Measurements from ENCODE around the gene CHMP6.
"Not testable (repeated sequence)": the region's sequence is repeated elsewhere in the genome, so short reads cannot be mapped to it uniquely, and the experiment has no call there.

CHMP6 gene

DNA sequence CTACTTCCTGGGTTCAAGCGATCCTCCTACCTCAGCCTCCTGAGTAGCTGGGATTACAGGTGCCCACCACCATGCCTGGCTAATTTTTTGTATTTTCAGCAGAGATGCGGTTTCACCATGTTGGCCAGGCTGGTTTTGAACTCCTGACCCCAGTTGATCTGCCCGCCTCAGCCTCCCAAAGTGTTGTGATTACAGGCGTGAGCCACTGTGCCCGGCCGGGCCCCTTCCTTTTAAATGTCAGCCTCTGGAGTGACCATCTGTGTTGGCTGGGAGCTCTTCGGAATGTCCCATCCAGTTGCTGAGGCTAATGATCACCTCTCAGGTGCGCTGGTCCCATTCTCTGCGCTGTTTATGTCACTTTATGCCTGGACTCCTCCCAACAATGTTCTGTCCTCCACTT, 38.7 kb downstream of the CHMP6 start:
- DNase-seq (ENCODE audit: low read depth in 2 of 2), result not testable (repeated sequence)

GRCh38 chr17:81030741-81031565, 39.3 kb downstream of the CHMP6 start:
- no peak for DNase-seq (ENCODE audit: low read depth in 2 of 2)

DNA sequence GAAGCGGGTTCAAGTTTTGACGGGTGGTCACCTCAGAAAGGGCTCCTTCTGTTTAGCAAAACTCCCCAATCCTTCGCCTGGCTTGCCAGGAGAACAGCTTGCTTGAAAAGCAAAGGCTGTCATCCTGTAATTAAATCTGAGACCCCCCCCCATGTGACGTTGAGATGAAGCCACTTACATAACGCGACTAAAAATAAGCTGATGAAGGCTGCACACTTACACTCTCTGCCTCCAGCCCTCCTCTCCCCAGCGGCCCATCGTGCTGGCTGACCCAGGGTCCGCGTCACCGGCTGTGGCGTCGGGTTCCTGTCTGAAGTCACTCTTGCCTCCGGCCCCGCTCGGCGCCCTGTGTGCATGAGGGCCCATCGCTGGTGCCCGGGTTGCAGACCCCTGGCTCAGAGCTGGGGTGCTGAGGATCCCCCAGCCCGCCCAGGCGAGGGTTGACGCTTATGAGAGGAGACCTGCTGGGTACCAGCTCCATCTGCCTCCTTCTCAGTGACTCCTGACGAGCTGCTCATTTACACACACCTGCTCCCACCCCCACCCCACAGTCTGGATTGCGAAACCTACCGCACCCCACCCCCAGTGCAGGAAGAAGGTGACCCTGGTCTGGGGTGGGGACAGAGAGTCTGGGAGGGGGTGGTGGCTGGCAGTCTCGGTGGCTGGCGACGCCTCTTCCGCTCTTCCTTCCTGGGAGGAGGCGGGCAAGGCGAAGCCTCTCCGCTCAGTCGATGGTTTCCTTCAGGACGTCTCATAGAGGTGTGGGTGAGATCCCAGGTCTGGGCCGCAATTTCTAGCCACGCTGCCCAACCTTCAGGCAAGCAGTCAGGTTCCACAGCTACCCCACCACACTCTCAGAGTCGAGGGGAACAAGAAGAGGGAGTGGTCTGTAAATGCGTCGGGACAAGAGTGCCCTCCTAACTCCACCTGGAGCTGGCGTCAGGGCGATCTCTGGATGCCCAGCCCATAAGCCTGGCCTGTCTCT, 40.2 kb downstream of the CHMP6 start:
- DNase-seq (ENCODE audit: low read depth in 2 of 2), result no peak

GRCh38 chr17:81032641-81033480, 41.2 kb downstream of the CHMP6 start:
- DNase-seq (ENCODE audit: low read depth in 2 of 2), result no peak

DNA sequence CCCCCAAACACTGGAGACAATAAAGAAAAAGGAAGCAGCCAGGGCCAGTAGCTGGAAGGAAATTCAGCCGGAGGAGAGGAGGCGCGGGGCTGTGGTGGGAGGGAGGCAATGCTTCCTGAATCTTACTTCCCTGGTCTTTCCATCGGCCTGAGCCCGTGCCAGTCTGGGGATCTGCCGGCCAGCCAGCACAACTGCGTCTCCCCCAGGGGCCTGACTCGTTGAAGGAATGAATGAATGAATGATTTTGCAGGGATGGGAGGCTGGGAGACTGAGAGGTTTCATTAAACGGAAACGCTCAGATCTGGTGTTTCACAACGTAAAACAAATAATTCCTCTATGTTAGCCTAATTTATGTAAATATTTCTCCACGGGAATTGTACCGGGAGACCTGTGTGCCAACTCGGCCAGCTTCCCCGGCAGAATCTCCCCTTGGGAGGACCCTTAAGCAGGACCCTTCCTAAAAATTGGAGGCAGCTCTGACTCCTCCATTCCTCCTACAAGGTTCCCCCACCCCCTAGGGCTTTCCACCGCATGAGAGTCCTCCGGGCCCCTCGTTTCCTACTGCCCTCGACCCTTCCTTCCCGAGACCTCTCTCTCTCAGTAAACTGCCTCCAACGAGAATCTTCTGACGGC, 42.0 kb downstream of the CHMP6 start:
- no peak for DNase-seq (ENCODE audit: low read depth in 2 of 2)

- no peak for DNase-seq (ENCODE audit: low read depth in 2 of 2)
Observed at GRCh38 chr17:81034168-81034777, 42.6 kb downstream of the CHMP6 start.

DNA sequence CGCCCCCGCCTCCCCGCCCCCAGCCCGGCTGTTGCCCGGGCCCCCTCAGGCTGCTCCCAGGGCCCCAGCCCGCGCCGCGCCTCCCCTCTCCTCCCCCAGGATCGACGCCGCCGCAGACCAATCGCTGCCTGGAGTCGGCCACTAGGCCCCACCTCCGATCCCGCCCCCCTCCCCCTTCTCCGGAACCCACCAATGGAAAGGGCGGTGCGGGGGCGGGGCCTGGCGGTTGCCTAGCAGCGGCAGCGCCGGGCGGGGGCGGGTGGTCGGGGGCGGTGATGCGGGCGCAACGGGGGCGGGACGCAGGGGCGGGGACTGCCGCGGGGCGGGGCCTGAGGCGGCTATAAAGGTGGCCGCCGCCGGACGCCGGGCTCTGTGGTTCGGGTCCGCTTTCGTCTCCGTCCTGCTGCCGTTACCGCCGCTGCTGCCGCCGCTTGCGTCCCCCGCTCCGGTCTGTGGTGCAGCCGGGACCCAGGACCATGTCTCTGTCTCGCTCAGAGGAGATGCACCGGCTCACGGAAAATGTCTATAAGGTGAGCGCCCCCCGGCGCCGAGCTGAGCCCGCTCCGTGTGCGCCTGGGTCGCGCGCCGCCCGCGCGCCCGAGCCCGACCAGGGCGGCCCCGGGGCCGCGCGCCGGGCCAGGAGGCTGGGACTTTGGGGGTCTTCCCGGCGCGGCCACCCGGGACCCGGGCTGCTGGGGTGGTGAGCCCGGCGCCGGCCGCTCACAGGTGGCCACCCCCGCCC, 43.3 kb downstream of the CHMP6 start, which contains the start of gene BAIAP2:
Gene BAIAP2, plus strand, starts transcription at position 373 of the 742 bp plus-strand sequence. Its CDS starts 104 bp downstream, at position 477.
- peak; percentile 97 to 99 for DNase-seq (ENCODE audit: low read depth in 2 of 2)

DNA sequence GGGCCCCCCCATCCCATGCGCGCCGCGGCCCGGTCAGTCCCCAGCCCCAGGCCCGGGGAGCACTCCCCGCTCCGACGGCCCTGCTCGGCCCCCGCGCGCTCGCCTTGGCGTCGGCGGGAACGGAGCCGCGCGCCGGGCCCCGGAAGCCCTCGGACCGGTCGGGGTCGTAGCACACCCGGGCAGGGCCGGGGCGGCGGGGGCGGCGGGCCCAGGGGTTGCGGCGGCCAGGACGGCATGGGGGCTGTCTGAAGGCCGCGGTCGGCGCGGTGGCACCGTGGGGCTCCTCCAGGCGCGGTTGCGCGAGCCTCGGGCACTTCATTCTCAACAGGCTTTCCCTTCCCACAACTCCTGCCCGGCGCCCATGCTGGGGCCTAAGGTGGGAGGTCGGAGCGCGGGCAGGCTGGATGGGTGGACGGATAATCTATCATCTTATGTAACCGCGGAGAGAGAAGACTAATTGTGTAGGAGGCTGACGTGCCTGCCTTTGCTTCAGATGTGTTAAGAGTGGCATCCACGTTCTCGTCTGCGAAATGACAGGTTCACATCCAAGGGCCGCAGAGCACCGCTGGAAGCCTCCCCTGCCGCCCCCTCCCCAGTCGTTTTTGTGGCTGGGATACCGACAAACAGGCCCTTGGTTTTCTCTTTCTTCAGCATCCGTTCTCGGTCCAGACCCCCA, 44.0 kb downstream of the CHMP6 start:
- no peak for DNase-seq (ENCODE audit: low read depth in 2 of 2)

DNA sequence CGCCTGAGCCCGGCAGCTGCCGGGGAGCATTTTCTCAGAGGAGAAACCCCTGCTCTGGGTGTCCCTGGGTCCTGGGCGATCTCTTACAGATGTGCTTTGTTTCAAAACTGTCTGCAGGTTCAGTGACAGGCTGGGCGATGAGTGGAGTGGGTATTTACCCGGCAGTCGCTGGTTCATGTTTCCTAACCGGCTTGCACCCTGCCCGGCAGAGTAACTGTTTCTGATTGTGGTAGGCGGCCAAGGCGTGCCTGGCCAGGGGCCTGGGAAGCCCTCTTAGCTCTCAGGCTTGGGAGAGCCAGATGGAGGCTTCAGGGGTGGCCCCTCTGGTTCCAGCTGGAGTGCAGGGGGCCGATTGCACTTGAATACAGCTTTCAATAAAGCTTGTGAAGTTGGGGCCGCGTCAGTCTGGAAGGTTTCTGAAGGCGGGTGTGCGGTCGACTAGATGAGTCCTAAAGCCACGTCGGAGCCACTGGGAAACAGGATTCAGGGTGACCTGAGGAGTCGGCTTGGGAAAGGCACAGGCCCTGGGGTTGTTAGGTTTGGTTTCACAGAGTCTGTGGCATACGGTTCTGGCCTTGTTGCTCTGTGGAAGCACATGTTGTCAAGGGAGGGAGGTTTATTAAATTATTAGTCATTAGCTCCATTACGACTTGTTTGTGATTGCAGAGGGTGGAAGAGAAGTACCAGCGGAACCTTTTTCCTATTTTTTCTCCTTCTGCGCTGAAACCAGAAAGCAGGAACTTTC, 44.7 kb downstream of the CHMP6 start:
- no peak for DNase-seq (ENCODE audit: low read depth in 2 of 2)

GRCh38 chr17:81037026-81037797, 45.6 kb downstream of the CHMP6 start:
- no peak for DNase-seq (ENCODE audit: low read depth in 2 of 2)

GRCh38 chr17:81037798-81038733, 46.4 kb downstream of the CHMP6 start:
- no peak for DNase-seq (ENCODE audit: low read depth in 2 of 2)

- no peak for DNase-seq (ENCODE audit: low read depth in 2 of 2)
Observed at GRCh38 chr17:81039096-81039495, 47.5 kb downstream of the CHMP6 start.

DNA sequence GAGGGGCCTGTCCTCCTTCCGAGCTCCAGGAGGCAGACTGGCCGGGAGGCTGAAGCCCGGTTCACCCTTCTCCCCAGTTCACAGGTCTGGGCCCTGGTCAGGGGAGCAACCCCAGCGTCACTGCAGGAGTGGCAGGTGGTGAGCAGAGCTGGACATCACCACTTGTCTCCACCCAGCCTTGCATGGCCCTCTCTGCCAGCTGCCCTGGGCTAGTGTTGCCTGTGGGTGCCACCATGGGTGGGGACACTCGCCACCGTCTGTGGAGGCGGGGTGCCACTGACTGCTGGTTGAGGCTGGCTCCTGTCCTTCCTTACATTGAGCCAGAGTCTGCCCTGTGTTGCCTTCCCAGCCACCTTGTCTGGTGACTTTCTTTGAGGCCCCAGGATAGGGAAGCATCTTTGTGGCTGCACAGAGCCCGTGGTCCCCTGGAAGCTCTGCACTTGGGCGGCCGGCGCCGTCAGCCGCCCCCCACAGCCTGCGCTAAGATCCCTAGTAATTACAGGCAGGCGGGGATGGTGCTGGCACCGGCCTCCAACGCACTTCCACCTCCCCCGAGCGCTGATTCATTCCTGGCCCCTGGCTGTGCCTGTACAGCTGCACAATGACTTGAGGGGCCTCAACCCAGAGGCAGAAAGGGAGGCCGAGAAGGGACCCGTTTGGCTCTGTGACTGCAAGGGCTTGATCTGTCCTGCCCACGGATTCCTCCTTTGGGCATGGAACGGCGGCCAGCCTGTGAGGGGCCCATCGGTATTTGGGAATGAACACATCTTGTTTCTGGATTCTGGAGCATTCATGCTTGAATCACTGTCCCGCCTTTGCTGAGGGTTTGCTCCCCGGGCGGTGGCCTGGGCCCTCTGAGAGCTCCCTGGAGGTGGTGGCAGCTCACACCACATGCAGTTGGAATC, 48.5 kb downstream of the CHMP6 start:
- no peak for DNase-seq (ENCODE audit: low read depth in 2 of 2)

DNA sequence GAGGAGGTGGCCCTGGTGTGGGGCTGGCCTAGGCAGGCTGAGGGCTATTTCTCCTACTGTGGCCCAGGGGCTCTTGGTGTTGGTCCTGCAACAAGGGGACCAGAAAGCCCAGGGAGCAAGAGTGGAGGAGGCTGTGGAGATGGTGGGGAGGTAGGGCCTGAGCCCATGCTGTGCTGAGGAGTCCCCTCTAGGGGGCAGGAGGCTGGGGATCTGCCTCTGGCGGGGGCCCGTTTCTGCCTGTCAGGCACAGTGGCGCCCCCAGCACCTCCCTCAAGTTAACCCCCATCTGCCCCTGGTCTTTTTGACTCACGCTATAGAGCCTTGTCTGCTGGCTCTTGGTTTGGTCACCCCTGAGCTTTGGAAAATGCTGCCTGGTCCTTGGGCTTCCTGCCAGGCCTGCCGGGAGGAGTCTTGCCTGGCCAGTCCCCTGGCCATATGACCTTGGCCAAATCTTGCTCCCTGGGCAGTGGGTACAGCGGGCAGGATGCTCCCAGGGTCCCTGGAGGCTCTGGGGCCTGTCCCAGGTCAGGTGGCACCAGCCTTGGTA, 49.2 kb downstream of the CHMP6 start:
- no peak for DNase-seq (ENCODE audit: low read depth in 2 of 2)

DNA sequence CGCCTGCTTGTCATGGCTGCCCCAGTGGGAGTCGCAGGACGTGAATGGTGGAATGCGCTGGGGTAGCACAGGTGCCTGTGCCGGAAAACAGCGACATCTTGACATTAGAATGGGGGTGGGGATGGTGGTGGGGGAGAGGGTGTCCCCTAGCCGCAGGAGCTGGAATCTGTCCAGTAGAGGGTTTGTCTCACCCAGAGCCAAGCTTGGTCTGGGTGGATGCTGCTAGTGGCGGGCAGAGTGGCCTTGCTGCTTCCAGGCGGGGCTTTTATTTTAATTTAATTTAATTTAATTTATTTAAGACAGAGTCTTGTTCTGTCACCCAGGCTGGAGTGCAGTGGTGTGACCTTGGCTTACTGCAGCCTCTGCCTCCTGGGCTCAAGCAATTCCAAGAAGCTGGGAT, 51.0 kb downstream of the CHMP6 start:
- no peak for DNase-seq (ENCODE audit: low read depth in 2 of 2)

Measured in stimulated activated CD8-positive, alpha-beta memory T cell treated with anti-CD3 and anti-CD28 coated beads, Interleukin-7, amount 100 ng/mL, for 1 hour (primary cell).